ENCODE data around the gene VIPR1. TPM values are rescaled to one million over a fixed set of nuclear protein-coding genes. Genes with fewer than 3 reads are reported as not detected.
A peak's percentile ranks its signal among the peaks of the same experiment; 100 is the strongest.

VIPR1 gene
- total RNA-seq, 2 experiments from 2014 or later: 7.5 to 9.6 TPM

GRCh38 chr3:42532229-42532628, 29.8 kb downstream of the VIPR1 start:
- Mint-ChIP-seq H3K9me3 (no peaks in the 10 kb centered on the region), H3K4me1 (peaks cover 57% of the 10 kb centered on the region), H3K27me3 (no peaks in the 10 kb centered on the region), H3K27ac (no peak overlapping the region), H3K4me3 (no peak overlapping the region), H3K36me3 (ENCODE audit: low read depth) (peaks cover 8% of the 10 kb centered on the region)
- DNase-seq: no peak
- ChIA-PET POLR2A (no interaction called here), CTCF (interaction anchor here (2.1 kb wide), 1 partner anchor 30 kb away, joined by 7 read pairs; the partner anchor contains the start of gene VIPR1)

GRCh38 chr3:42533161-42533897, 30.9 kb downstream of the VIPR1 start:
- CTCF ChIA-PET: interaction anchor here (5.9 to 6.5 kb wide), 2 partner anchors 14 to 31 kb away, joined by 70 to 75 read pairs; partner anchors contain the start of gene VIPR1
- no peaks in the 10 kb centered on the region for H3K9me3 Mint-ChIP-seq
- H3K27me3 Mint-ChIP-seq: no peaks in the 10 kb centered on the region
- no peak overlapping the region for H3K27ac Mint-ChIP-seq
- POLR2A ChIA-PET: interaction anchor here (0.7 kb wide), 1 partner anchor 31 kb away, joined by 3 read pairs; the partner anchor contains the start of gene VIPR1
- H3K4me3 Mint-ChIP-seq: no peak overlapping the region
- H3K4me1 Mint-ChIP-seq: peaks cover 47% of the 10 kb centered on the region
- peaks cover 8% of the 10 kb centered on the region for H3K36me3 Mint-ChIP-seq (ENCODE audit: low read depth)
- DNase-seq: no peak

GRCh38 chr3:42535981-42536784, 33.7 kb downstream of the VIPR1 start:
- Mint-ChIP-seq H3K36me3 (ENCODE audit: low read depth) (no peaks in the 10 kb centered on the region), H3K27me3 (no peaks in the 10 kb centered on the region), H3K4me3 (no peak overlapping the region), H3K4me1 (peaks cover 18% of the 10 kb centered on the region), H3K9me3 (no peaks in the 10 kb centered on the region), H3K27ac (no peak overlapping the region)
- peak; percentile 56 for DNase-seq
- CTCF ChIA-PET: interaction anchor here (0.6 to 6.5 kb wide), 10 partner anchors 9 to 1154 kb away, joined by 3 to 75 read pairs (median 6); partner anchors contain the start of genes ABHD5 and VIPR1
- POLR2A ChIA-PET: interaction anchor here (0.8 to 2.5 kb wide), 5 partner anchors 11 to 64 kb away, joined by 3 to 8 read pairs (median 4); partner anchors contain the start of genes NKTR, SEC22C and VIPR1

- POLR2A ChIA-PET: interaction anchor here (1.1 to 2.5 kb wide), 4 partner anchors 10 to 63 kb away, joined by 3 to 8 read pairs (median 4); partner anchors contain the start of genes NKTR and VIPR1
- no peaks in the 10 kb centered on the region for H3K27me3 Mint-ChIP-seq
- peaks cover 8% of the 10 kb centered on the region for H3K4me1 Mint-ChIP-seq
- CTCF ChIA-PET: interaction anchor here (1.0 to 6.5 kb wide), 7 partner anchors 10 to 290 kb away, joined by 3 to 75 read pairs (median 7); partner anchors contain the start of gene VIPR1
- no peak overlapping the region for H3K4me3 Mint-ChIP-seq
- DNase-seq: no peak
- H3K9me3 Mint-ChIP-seq: no peaks in the 10 kb centered on the region
- no peak overlapping the region for H3K27ac Mint-ChIP-seq
- H3K36me3 Mint-ChIP-seq (ENCODE audit: low read depth): no peaks in the 10 kb centered on the region
Measured at GRCh38 chr3:42537350-42537749, 34.9 kb downstream of the VIPR1 start.

- no peaks in the 10 kb centered on the region for H3K9me3 Mint-ChIP-seq
- H3K27ac Mint-ChIP-seq: no peak overlapping the region
- peak; percentile 65 for DNase-seq
- POLR2A ChIA-PET: interaction anchor here (0.5 to 1.5 kb wide), 2 partner anchors 38 to 457 kb away, joined by 3 to 5 read pairs; partner anchors contain the start of gene VIPR1
- H3K4me1 Mint-ChIP-seq: no peaks in the 10 kb centered on the region
- no peak overlapping the region for H3K4me3 Mint-ChIP-seq
- H3K27me3 Mint-ChIP-seq: no peaks in the 10 kb centered on the region
- H3K36me3 Mint-ChIP-seq (ENCODE audit: low read depth): no peaks in the 10 kb centered on the region
- CTCF ChIA-PET: interaction anchor here (0.7 to 1.0 kb wide), 3 partner anchors 9 to 39 kb away, joined by 3 read pairs; no protein-coding TSS in a partner anchor
Measured at GRCh38 chr3:42539871-42540714, 37.6 kb downstream of the VIPR1 start.

GRCh38 chr3:42541079-42541478, 38.6 kb downstream of the VIPR1 start:
- Mint-ChIP-seq H3K4me3 (no peak overlapping the region), H3K36me3 (ENCODE audit: low read depth) (no peaks in the 10 kb centered on the region), H3K9me3 (no peaks in the 10 kb centered on the region), H3K4me1 (no peaks in the 10 kb centered on the region), H3K27me3 (no peaks in the 10 kb centered on the region), H3K27ac (no peak overlapping the region)
- DNase-seq: no peak
- CTCF ChIA-PET: interaction anchor here (0.7 to 1.0 kb wide), 2 partner anchors 12 to 40 kb away, joined by 3 read pairs; no protein-coding TSS in a partner anchor
- POLR2A ChIA-PET: no interaction called here

- H3K27ac Mint-ChIP-seq: no peak overlapping the region
- no peak for DNase-seq
- no peaks in the 10 kb centered on the region for H3K4me1 Mint-ChIP-seq
- no peaks in the 10 kb centered on the region for H3K9me3 Mint-ChIP-seq
- H3K27me3 Mint-ChIP-seq: no peaks in the 10 kb centered on the region
- CTCF ChIA-PET: interaction anchor here (0.6 to 7.5 kb wide), 5 partner anchors 9 to 101 kb away, joined by 3 to 70 read pairs (median 7); partner anchors contain the start of gene VIPR1
- H3K4me3 Mint-ChIP-seq: no peak overlapping the region
- POLR2A ChIA-PET: interaction anchor here (1.8 kb wide), 1 partner anchor 42 kb away, joined by 7 read pairs; the partner anchor contains the start of gene VIPR1
- peaks cover 8% of the 10 kb centered on the region for H3K36me3 Mint-ChIP-seq (ENCODE audit: low read depth)
Measured at GRCh38 chr3:42544492-42545283, 42.2 kb downstream of the VIPR1 start.

GRCh38 chr3:42545284-42545900, 42.9 kb downstream of the VIPR1 start:
- H3K36me3 Mint-ChIP-seq (ENCODE audit: low read depth): peaks cover 9% of the 10 kb centered on the region
- no peaks in the 10 kb centered on the region for H3K27me3 Mint-ChIP-seq
- H3K4me1 Mint-ChIP-seq: peaks cover 1% of the 10 kb centered on the region
- ChIA-PET POLR2A (interaction anchor here (1.3 to 1.8 kb wide), 2 partner anchors 35 to 43 kb away, joined by 4 to 7 read pairs; partner anchors contain the start of gene VIPR1), CTCF (interaction anchor here (0.6 to 7.5 kb wide), 9 partner anchors 9 to 227 kb away, joined by 3 to 70 read pairs (median 4); partner anchors contain the start of gene VIPR1)
- H3K27ac Mint-ChIP-seq: no peak overlapping the region
- no peak for DNase-seq
- no peaks in the 10 kb centered on the region for H3K9me3 Mint-ChIP-seq
- no peak overlapping the region for H3K4me3 Mint-ChIP-seq

GRCh38 chr3:42546691-42547213, 44.3 kb downstream of the VIPR1 start:
- peaks cover 3% of the 10 kb centered on the region for H3K4me1 Mint-ChIP-seq
- no peaks in the 10 kb centered on the region for H3K9me3 Mint-ChIP-seq
- no peak overlapping the region for H3K4me3 Mint-ChIP-seq
- H3K36me3 Mint-ChIP-seq (ENCODE audit: low read depth): peaks cover 15% of the 10 kb centered on the region
- ChIA-PET POLR2A (interaction anchor here (1.2 to 1.3 kb wide), 3 partner anchors 10 to 44 kb away, joined by 3 to 8 read pairs (median 4); partner anchors contain the start of gene VIPR1), CTCF (interaction anchor here (0.5 to 7.5 kb wide), 15 partner anchors 10 to 679 kb away, joined by 3 to 70 read pairs (median 3); partner anchors contain the start of genes SEC22C and VIPR1)
- H3K27me3 Mint-ChIP-seq: no peaks in the 10 kb centered on the region
- DNase-seq: no peak
- H3K27ac Mint-ChIP-seq: no peak overlapping the region

- peak; percentile 66 for DNase-seq
- no peak overlapping the region for H3K27ac Mint-ChIP-seq
- no peaks in the 10 kb centered on the region for H3K27me3 Mint-ChIP-seq
- H3K4me1 Mint-ChIP-seq: peaks cover 3% of the 10 kb centered on the region
- H3K9me3 Mint-ChIP-seq: no peaks in the 10 kb centered on the region
- peaks cover 20% of the 10 kb centered on the region for H3K36me3 Mint-ChIP-seq (ENCODE audit: low read depth)
- ChIA-PET POLR2A (interaction anchor here (1.1 to 1.3 kb wide), 2 partner anchors 10 to 33 kb away, joined by 4 to 8 read pairs; no protein-coding TSS in a partner anchor), CTCF (interaction anchor here (0.6 to 7.5 kb wide), 12 partner anchors 12 to 301 kb away, joined by 3 to 70 read pairs (median 4); partner anchors contain the start of genes SEC22C and VIPR1)
- H3K4me3 Mint-ChIP-seq: no peak overlapping the region
Measured at GRCh38 chr3:42547401-42547945, 45.0 kb downstream of the VIPR1 start.
